ENCODE measurements around the gene TELO2.

DNA sequence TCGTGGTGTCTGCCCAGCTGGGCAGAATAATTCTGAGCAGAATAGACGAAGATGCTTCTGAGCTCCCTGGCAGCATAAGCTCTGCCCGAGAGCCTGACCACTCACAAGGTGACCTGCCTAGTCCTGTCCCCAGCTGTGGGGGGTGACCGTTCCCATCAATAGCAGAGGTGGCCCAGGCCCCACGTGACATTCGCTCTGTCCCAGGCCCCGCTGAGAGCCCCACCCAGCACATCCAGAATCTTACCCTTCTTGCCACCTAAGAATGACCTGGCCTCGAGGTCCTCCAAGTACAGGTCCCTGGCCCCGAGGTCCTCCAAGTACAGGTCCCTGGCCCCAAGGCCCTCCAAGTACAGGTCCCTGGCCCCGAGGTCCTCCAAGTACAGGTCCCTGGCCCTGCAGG, 39.6 kb downstream of the TELO2 start:
- TF ChIP-seq, protein P1, sequence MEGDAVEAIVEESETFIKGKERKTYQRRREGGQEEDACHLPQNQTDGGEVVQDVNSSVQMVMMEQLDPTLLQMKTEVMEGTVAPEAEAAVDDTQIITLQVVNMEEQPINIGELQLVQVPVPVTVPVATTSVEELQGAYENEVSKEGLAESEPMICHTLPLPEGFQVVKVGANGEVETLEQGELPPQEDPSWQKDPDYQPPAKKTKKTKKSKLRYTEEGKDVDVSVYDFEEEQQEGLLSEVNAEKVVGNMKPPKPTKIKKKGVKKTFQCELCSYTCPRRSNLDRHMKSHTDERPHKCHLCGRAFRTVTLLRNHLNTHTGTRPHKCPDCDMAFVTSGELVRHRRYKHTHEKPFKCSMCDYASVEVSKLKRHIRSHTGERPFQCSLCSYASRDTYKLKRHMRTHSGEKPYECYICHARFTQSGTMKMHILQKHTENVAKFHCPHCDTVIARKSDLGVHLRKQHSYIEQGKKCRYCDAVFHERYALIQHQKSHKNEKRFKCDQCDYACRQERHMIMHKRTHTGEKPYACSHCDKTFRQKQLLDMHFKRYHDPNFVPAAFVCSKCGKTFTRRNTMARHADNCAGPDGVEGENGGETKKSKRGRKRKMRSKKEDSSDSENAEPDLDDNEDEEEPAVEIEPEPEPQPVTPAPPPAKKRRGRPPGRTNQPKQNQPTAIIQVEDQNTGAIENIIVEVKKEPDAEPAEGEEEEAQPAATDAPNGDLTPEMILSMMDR (IDR thresholded peaks at IDR 0.05; ENCODE audit: low read depth, low read length), result no peak
- no peak for TF ChIP-seq EZH2phosphoT487 (IDR thresholded peaks at IDR 0.05; ENCODE audit: low read depth)
